HG02759 (cell line): ENCODE results near the gene CX3CR1.

Source experiments
- ATAC-seq: cut with Tn5 transposase; IDR thresholded peaks from one replicate; pipeline ENCODE4 v1.9.1; 2021; ENCODE audit warnings: mild to moderate bottlenecking, moderate library complexity; ENCODE audit not compliant: unreplicated experiment

The CX3CR1 gene

GRCh38 chr3:39294446-39295183, 14.8 kb upstream of the CX3CR1 start:
- ATAC-seq, result no peak

DNA sequence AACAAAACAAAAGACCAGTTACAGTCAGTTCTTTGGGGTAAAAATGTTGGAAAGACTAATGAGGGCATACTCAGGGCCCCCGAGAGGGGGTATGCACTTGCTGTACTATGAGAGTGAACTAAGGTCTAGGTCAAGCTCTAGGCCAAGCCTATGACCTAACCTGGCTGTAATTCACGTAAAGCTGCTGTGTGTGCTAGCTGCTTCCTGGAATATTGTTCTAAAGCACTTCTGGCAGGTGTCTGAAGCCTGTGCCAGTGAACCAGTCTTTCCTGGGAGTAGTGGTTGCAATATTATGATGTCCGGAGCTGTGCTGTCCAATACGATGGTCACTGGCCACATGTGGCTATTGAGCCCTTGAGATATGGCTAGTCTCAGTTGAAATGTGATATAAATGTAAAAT, 13.1 kb upstream of the CX3CR1 start:
- no peak for ATAC-seq

GRCh38 chr3:39291903-39292329, 12.1 kb upstream of the CX3CR1 start:
- no peak for ATAC-seq

DNA sequence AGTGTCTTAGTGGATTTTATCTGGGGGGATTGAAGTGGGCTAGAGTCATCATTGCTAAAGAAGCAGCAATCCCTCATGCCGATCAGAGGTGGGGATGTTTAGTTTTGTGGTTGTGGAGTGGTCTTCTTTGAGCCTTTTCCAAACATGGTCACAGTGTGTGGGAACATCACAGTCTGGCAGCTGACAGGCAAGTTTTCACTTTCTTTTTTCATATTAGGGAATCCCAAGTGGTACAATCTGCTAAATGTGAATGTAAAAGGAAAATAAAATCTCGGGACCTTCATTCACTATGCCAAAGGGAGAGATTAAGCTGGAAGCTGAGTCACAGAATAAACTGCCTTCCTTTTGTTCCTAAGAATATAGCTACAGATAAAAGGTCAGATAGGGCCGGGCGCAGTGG, 10.4 kb upstream of the CX3CR1 start:
- ATAC-seq, result no peak

GRCh38 chr3:39289107-39289506, 9.3 kb upstream of the CX3CR1 start:
- ATAC-seq, result no peak

DNA sequence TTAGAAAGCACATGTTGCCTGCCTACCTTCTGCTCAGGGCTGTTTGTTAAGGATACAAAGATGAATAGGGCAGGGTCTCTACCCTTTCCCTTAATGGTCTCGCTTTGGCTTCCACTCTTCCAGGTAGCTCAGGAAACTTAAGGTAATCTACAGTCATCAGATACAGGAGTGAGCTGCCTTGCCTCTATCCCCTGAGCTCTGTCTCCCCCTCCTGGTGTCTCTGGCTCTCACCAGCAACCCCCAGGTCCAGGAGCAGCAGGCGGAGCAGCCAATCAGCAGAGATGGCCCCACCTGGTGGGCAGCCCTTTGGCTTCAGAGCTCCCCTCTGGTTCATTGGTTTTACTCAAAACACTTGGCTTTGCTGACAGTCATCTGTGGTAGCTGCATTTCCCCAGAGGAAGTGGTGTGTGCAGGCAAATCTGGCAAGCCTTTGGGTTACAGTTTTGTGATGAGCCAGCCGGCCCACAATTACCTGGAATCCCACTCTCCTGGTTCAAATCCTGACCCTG, 8.5 kb upstream of the CX3CR1 start:
- peak; percentile 99 for ATAC-seq

DNA sequence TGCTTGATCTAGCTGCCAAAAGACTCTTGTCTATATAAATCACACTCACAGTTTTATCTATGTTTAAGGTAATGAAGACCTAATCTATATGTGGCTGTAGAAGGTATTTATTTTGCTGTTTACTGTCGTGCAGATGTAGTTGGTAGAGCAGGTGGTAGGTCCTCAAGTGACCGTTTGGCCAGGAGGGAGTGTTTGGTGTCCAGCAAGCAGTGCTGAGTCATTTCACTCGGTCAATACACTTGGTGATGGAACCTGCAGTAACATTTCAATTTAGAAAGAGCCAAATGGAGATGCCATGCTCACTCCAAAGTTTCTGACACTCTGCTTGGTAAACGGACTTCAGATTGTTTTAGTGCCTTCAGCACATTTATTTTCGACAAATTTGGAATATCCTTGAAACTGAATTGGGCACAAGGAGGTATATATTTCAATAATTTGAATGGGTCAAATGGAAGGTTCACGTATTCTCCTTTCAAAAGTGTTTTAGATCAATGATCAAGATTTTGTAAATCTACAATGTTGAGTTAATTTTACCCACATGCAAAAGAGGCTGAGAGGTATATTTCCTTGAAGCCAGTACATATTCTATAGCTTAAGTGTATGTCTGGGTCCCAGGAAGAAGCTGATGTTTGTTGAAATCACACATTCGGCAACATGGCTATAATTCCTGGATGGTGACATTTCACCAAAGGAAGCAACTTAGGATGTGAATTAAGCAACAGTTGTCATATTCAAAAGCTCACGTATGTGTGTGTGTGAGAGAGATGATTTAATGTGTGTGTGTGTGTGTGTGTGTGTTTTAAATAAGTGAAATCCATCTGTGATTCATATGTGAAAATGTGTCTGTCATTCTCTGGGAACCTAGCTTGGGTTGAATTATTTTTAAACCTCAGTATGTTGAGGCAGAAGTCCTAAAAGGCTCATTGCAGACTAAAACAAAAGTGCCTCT, 7.7 kb upstream of the CX3CR1 start:
- ATAC-seq, result no peak

DNA sequence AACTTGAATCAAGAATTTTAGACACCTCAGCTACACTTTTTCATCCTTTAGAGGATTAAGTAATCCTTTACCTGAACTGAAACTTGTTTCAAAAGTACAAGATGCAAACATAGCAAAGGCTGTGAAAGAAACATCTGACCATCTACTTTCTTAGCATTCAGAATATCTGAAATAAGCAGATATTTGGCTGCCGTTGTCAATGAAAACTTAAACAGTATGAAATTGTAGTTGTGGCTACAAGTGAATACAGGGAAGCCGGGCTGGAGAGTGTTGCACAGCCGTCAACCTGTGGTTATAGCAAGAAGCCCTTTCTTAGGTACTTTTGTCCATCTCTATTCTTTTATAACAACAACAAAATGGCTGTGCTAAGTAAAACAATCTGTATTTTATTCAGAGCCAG, 6.9 kb upstream of the CX3CR1 start:
- no peak for ATAC-seq

GRCh38 chr3:39285332-39285731, 5.5 kb upstream of the CX3CR1 start:
- ATAC-seq, result no peak

- no peak for ATAC-seq
These were observed 4.6 kb upstream of the CX3CR1 start for GRCh38 chr3:39284457-39284881.

DNA sequence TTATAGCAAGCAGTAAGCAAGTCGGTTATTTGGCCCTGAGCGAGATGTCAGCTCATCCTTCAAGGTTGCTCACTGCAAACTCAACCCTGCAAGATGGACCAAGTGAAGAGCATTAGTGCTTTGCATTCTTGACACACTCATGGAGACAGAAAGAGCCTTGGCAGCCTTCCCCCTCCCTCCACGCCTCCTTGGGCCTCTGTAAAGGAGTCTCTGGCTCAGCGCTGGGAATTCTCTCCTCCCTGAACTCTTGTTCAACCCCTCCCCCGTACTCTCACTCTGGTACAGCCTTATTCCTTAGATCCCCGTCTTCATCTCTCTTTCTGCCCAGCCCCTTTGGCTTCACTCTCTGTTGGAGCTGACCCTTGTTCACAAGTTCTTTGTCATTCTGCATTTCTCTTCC, 2.2 kb upstream of the CX3CR1 start:
- no peak for ATAC-seq

GRCh38 chr3:39281533-39281932, 1.7 kb upstream of the CX3CR1 start:
- no peak for ATAC-seq

GRCh38 chr3:39280571-39280970, 735 bp upstream of the CX3CR1 start:
- ATAC-seq, result no peak

DNA sequence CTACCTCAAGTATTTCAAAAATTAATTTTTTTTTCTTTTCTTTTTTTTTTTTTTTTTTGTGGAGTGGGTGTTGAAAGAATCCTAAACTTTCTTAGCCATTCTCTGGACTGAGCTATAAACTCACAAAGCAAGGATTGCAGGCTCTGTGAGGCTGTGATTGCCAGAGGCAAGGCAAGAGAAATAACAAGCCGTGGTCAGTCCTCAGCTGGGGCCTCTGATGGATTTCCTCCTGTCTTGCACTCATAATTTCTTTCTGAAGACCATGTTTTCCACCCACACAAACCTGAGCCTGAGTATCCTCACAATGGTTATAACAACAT, 1.3 kb downstream of the CX3CR1 start:
- ATAC-seq, result no peak

- ATAC-seq, result no peak
These were observed 1.8 kb downstream of the CX3CR1 start for GRCh38 chr3:39277893-39278615.

GRCh38 chr3:39276746-39277145, 3.1 kb downstream of the CX3CR1 start:
- no peak for ATAC-seq

DNA sequence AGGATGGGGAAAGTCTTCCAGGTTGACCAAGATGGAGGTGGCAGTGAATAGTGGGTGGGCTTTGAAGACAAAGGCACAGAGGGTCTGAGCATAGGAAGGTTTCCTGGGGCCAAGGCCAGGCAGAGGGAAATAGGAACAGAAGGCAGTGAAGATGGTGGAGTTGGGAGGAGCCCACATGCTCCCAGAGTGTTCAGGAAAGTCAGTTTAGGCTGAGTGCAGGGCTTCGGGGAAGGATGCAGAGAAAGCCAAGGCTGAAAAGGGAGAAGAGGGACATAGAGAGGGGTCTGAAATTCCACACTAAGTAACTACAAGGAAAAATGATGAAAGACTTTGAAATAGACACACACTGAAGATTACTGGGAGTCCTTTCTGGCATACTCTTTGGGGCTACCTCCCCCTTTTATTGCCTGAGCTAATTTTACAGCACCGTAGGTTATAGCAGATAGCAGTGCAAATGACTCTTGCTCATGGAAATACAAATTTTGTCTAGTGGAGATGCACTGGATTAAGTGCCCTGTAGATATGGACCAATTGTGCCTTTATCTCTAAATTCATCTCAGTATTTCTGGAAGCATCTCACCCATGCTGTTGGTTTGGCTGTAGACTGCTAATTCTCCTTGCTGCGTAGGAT, 3.8 kb downstream of the CX3CR1 start:
- no peak for ATAC-seq

DNA sequence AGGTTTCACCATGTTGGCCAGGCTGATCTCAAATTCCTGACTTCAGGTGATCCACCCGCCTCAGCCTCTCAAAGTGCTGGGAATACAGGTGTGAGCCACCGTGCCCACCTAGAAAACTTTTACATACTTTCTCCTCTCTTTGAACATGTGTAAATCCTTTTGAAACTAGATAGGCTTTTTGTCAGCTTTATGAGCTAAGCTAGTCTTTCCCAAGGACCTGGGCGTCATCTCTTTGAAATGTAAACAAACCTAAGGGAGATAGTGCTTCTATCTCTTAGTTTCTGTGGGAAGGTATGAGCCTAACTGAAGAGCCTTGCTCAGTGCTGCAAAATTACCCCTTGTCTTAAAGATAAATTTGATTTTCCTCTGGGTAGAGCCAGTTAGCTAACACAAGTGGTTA, 4.8 kb downstream of the CX3CR1 start:
- ATAC-seq, result no peak

GRCh38 chr3:39273119-39273518, 6.7 kb downstream of the CX3CR1 start:
- no peak for ATAC-seq

- no peak for ATAC-seq
These were observed 7.6 kb downstream of the CX3CR1 start for GRCh38 chr3:39272191-39272590.

DNA sequence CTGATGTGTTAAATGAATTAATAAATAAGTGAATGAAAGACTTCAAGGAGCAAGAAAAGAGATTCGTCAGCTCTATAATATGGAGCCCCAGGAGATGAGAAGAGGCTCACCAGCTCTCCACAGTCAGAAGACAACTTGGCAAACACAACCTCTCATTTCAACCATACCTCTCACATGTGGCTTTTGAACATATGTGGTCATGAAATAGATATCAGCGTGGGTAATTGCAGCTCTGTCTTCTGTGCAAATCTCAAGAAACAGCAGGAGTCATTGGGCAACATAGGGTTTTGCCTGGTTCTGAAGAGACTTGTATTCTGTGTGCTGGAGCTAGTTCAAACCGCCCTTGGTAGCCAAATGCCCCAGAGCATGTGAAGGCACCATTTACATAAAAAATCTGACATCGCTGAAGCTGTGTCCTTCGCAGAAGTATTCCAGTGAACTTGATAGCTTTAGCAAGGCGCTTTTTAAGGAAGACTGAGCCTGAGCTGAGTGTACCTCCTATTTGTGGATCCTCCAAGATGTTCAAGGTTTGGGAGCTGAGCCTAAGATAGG, 8.4 kb downstream of the CX3CR1 start:
- no peak for ATAC-seq
